Measurements from ENCODE around the gene NOP9. TPM values are rescaled to one million over a fixed set of nuclear protein-coding genes. Genes with fewer than 3 reads are reported as not detected.

NOP9 gene
- polyA plus RNA-seq, 2 donors: 9.3 to 10.8 TPM

GRCh38 chr14:24290746-24291145, 8.9 kb upstream of the NOP9 start:
- 84 to 90% methylated on average over 9 of the region's 9 CpGs for WGBS, 2 donors
- Histone ChIP-seq H3K4me1 (ENCODE audit: control insufficient read depth in 2 of 2, insufficient read depth in 2 of 2, low read length in 1 of 2) (peaks cover 0 to 7% of the 10 kb centered on the region in 2 donors), H3K27me3 (ENCODE audit: control insufficient read depth in 1 of 2, insufficient read depth in 2 of 2, low read length in 2 of 2) (no peaks in the 10 kb centered on the region), H3K36me3 (ENCODE audit: control insufficient read depth in 2 of 2, insufficient read depth in 2 of 2, low read length in 1 of 2) (peaks cover 15 to 37% of the 10 kb centered on the region in 2 donors), H3K27ac (ENCODE audit: low read depth in 2 of 2, low read length in 1 of 2) (no peak overlapping the region), H3K9me3 (ENCODE audit: control insufficient read depth in 2 of 2, insufficient read depth in 1 of 2, low read depth in 1 of 2, low read length in 1 of 2) (no peaks in the 10 kb centered on the region), H3K4me3 (ENCODE audit: low read depth in 1 of 2, low read length in 2 of 2) (no peak overlapping the region)

GRCh38 chr14:24291446-24292117, 8.1 kb upstream of the NOP9 start:
- no peaks in the 10 kb centered on the region for H3K27me3 ChIP-seq (ENCODE audit: control insufficient read depth in 1 of 2, insufficient read depth in 2 of 2, low read length in 2 of 2)
- 88 to 94% methylated on average over 3 of the region's 3 CpGs for WGBS, 2 donors
- peaks cover 15 to 46% of the 10 kb centered on the region in 2 donors for H3K36me3 ChIP-seq (ENCODE audit: control insufficient read depth in 2 of 2, insufficient read depth in 2 of 2, low read length in 1 of 2)
- no peaks in the 10 kb centered on the region for H3K9me3 ChIP-seq (ENCODE audit: control insufficient read depth in 2 of 2, insufficient read depth in 1 of 2, low read depth in 1 of 2, low read length in 1 of 2)
- peaks cover 0 to 3% of the 10 kb centered on the region in 2 donors for H3K4me1 ChIP-seq (ENCODE audit: control insufficient read depth in 2 of 2, insufficient read depth in 2 of 2, low read length in 1 of 2)
- H3K4me3 ChIP-seq (ENCODE audit: low read depth in 1 of 2, low read length in 2 of 2): no peak overlapping the region
- no peak overlapping the region for H3K27ac ChIP-seq (ENCODE audit: low read depth in 2 of 2, low read length in 1 of 2)

- no peak overlapping the region for H3K4me3 ChIP-seq (ENCODE audit: low read depth in 1 of 2, low read length in 2 of 2)
- WGBS, 2 donors: 94% methylated on average over 11 of the region's 11 CpGs
- no peaks in the 10 kb centered on the region for H3K27me3 ChIP-seq (ENCODE audit: control insufficient read depth in 1 of 2, insufficient read depth in 2 of 2, low read length in 2 of 2)
- peaks cover 15 to 47% of the 10 kb centered on the region in 2 donors for H3K36me3 ChIP-seq (ENCODE audit: control insufficient read depth in 2 of 2, insufficient read depth in 2 of 2, low read length in 1 of 2)
- peaks cover 0 to 3% of the 10 kb centered on the region in 2 donors for H3K4me1 ChIP-seq (ENCODE audit: control insufficient read depth in 2 of 2, insufficient read depth in 2 of 2, low read length in 1 of 2)
- H3K27ac ChIP-seq (ENCODE audit: low read depth in 2 of 2, low read length in 1 of 2): no peak overlapping the region
- H3K9me3 ChIP-seq (ENCODE audit: control insufficient read depth in 2 of 2, insufficient read depth in 1 of 2, low read depth in 1 of 2, low read length in 1 of 2): no peaks in the 10 kb centered on the region
Observed at GRCh38 chr14:24292118-24292807, 7.4 kb upstream of the NOP9 start.

GRCh38 chr14:24293525-24293924, 6.1 kb upstream of the NOP9 start:
- H3K9me3 ChIP-seq (ENCODE audit: control insufficient read depth in 2 of 2, insufficient read depth in 1 of 2, low read depth in 1 of 2, low read length in 1 of 2): no peaks in the 10 kb centered on the region
- H3K36me3 ChIP-seq (ENCODE audit: control insufficient read depth in 2 of 2, insufficient read depth in 2 of 2, low read length in 1 of 2): peaks cover 15 to 46% of the 10 kb centered on the region in 2 donors
- H3K4me3 ChIP-seq (ENCODE audit: low read depth in 1 of 2, low read length in 2 of 2): no peak overlapping the region
- peaks cover 0 to 2% of the 10 kb centered on the region in 2 donors for H3K4me1 ChIP-seq (ENCODE audit: control insufficient read depth in 2 of 2, insufficient read depth in 2 of 2, low read length in 1 of 2)
- H3K27ac ChIP-seq (ENCODE audit: low read depth in 2 of 2, low read length in 1 of 2): no peak overlapping the region
- H3K27me3 ChIP-seq (ENCODE audit: control insufficient read depth in 1 of 2, insufficient read depth in 2 of 2, low read length in 2 of 2): no peaks in the 10 kb centered on the region
- WGBS, 2 donors: 93 to 96% methylated on average over 2 of the region's 2 CpGs

GRCh38 chr14:24296341-24297157, 3.1 kb upstream of the NOP9 start:
- Histone ChIP-seq H3K27ac (ENCODE audit: low read depth in 2 of 2, low read length in 1 of 2) (peak overlapping the region; percentile 44 to 74), H3K4me3 (ENCODE audit: low read depth in 1 of 2, low read length in 2 of 2) (no peak overlapping the region), H3K36me3 (ENCODE audit: control insufficient read depth in 2 of 2, insufficient read depth in 2 of 2, low read length in 1 of 2) (peaks cover 3 to 28% of the 10 kb centered on the region in 2 donors), H3K9me3 (ENCODE audit: control insufficient read depth in 2 of 2, insufficient read depth in 1 of 2, low read depth in 1 of 2, low read length in 1 of 2) (no peaks in the 10 kb centered on the region), H3K4me1 (ENCODE audit: control insufficient read depth in 2 of 2, insufficient read depth in 2 of 2, low read length in 1 of 2) (peaks cover 4 to 10% of the 10 kb centered on the region in 2 donors), H3K27me3 (ENCODE audit: control insufficient read depth in 1 of 2, insufficient read depth in 2 of 2, low read length in 2 of 2) (no peaks in the 10 kb centered on the region)
- 53 to 63% methylated on average over 12 of the region's 12 CpGs for WGBS, 2 donors

GRCh38 chr14:24297190-24297964, 2.3 kb upstream of the NOP9 start:
- peak overlapping the region in 1 of 2 donors; percentile 6 for H3K4me3 ChIP-seq (ENCODE audit: low read depth in 1 of 2, low read length in 2 of 2)
- H3K27ac ChIP-seq (ENCODE audit: low read depth in 2 of 2, low read length in 1 of 2): peak overlapping the region; percentile 44 to 74
- no peaks in the 10 kb centered on the region for H3K9me3 ChIP-seq (ENCODE audit: control insufficient read depth in 2 of 2, insufficient read depth in 1 of 2, low read depth in 1 of 2, low read length in 1 of 2)
- peaks cover 9 to 27% of the 10 kb centered on the region in 2 donors for H3K36me3 ChIP-seq (ENCODE audit: control insufficient read depth in 2 of 2, insufficient read depth in 2 of 2, low read length in 1 of 2)
- peaks cover 4 to 10% of the 10 kb centered on the region in 2 donors for H3K4me1 ChIP-seq (ENCODE audit: control insufficient read depth in 2 of 2, insufficient read depth in 2 of 2, low read length in 1 of 2)
- 38 to 39% methylated on average over 5 of the region's 5 CpGs for WGBS, 2 donors
- no peaks in the 10 kb centered on the region for H3K27me3 ChIP-seq (ENCODE audit: control insufficient read depth in 1 of 2, insufficient read depth in 2 of 2, low read length in 2 of 2)

- WGBS, 2 donors: 38 to 40% methylated on average over 7 of the region's 7 CpGs
- Histone ChIP-seq H3K27me3 (ENCODE audit: control insufficient read depth in 1 of 2, insufficient read depth in 2 of 2, low read length in 2 of 2) (no peaks in the 10 kb centered on the region), H3K9me3 (ENCODE audit: control insufficient read depth in 2 of 2, insufficient read depth in 1 of 2, low read depth in 1 of 2, low read length in 1 of 2) (no peaks in the 10 kb centered on the region), H3K4me1 (ENCODE audit: control insufficient read depth in 2 of 2, insufficient read depth in 2 of 2, low read length in 1 of 2) (peaks cover 4 to 10% of the 10 kb centered on the region in 2 donors), H3K36me3 (ENCODE audit: control insufficient read depth in 2 of 2, insufficient read depth in 2 of 2, low read length in 1 of 2) (peaks cover 12 to 30% of the 10 kb centered on the region in 2 donors), H3K4me3 (ENCODE audit: low read depth in 1 of 2, low read length in 2 of 2) (peak overlapping the region; percentile 88 to 89), H3K27ac (ENCODE audit: low read depth in 2 of 2, low read length in 1 of 2) (peak overlapping the region; percentile 97 to 98)
Observed at GRCh38 chr14:24298892-24299254, 777 bp upstream of the NOP9 start.

- Histone ChIP-seq H3K36me3 (ENCODE audit: control insufficient read depth in 2 of 2, insufficient read depth in 2 of 2, low read length in 1 of 2) (peaks cover 14 to 42% of the 10 kb centered on the region in 2 donors), H3K27ac (ENCODE audit: low read depth in 2 of 2, low read length in 1 of 2) (peak overlapping the region; percentile 89 to 98), H3K4me3 (ENCODE audit: low read depth in 1 of 2, low read length in 2 of 2) (peak overlapping the region; percentile 88 to 89), H3K4me1 (ENCODE audit: control insufficient read depth in 2 of 2, insufficient read depth in 2 of 2, low read length in 1 of 2) (peaks cover 4 to 10% of the 10 kb centered on the region in 2 donors), H3K9me3 (ENCODE audit: control insufficient read depth in 2 of 2, insufficient read depth in 1 of 2, low read depth in 1 of 2, low read length in 1 of 2) (no peaks in the 10 kb centered on the region), H3K27me3 (ENCODE audit: control insufficient read depth in 1 of 2, insufficient read depth in 2 of 2, low read length in 2 of 2) (no peaks in the 10 kb centered on the region)
- WGBS, 2 donors: 27 to 30% methylated on average over 16 of the region's 16 CpGs
Observed at GRCh38 chr14:24300326-24300980, 803 bp downstream of the NOP9 start.

All from esophagus (tissue), 2 donors.